NCI-H2171 (cell line): ENCODE measurements around the gene TTC39A.

Source experiments
- DNase-seq: peaks from one replicate; lab custom pipeline; 2025; lab: John Stamatoyannopoulos, UW

The TTC39A gene

GRCh38 chr1:51314974-51315373, 15.4 kb downstream of the TTC39A start:
- no peak for DNase-seq

GRCh38 chr1:51313961-51314777, 16.2 kb downstream of the TTC39A start:
- DNase-seq, result no peak

GRCh38 chr1:51313268-51313852, 17.0 kb downstream of the TTC39A start:
- DNase-seq, result no peak

GRCh38 chr1:51312718-51313117, 17.6 kb downstream of the TTC39A start:
- DNase-seq, result no peak

- no peak for DNase-seq
Measured at GRCh38 chr1:51311826-51312225, 18.5 kb downstream of the TTC39A start.

GRCh38 chr1:51310871-51311613, 19.3 kb downstream of the TTC39A start:
- DNase-seq, result no peak

GRCh38 chr1:51309291-51309690, 21.1 kb downstream of the TTC39A start:
- DNase-seq, result no peak

GRCh38 chr1:51308636-51309035, 21.7 kb downstream of the TTC39A start:
- DNase-seq, result no peak

- DNase-seq, result no peak
Measured at GRCh38 chr1:51306950-51307349, 23.4 kb downstream of the TTC39A start.

GRCh38 chr1:51305371-51305823, 25.0 kb downstream of the TTC39A start:
- DNase-seq, result no peak

- DNase-seq, result no peak
Measured at GRCh38 chr1:51304360-51304759, 26.0 kb downstream of the TTC39A start.

- no peak for DNase-seq
Measured at GRCh38 chr1:51303751-51304251, 26.6 kb downstream of the TTC39A start.

- DNase-seq, result no peak
Measured at GRCh38 chr1:51303315-51303714, 27.0 kb downstream of the TTC39A start.

- DNase-seq, result no peak
Measured at GRCh38 chr1:51302746-51303145, 27.6 kb downstream of the TTC39A start.

GRCh38 chr1:51302270-51302669, 28.1 kb downstream of the TTC39A start:
- no peak for DNase-seq

GRCh38 chr1:51301844-51302162, 28.6 kb downstream of the TTC39A start:
- no peak for DNase-seq

GRCh38 chr1:51301152-51301843, 29.1 kb downstream of the TTC39A start:
- no peak for DNase-seq

- DNase-seq, result no peak
Measured at GRCh38 chr1:51299981-51300670, 30.2 kb downstream of the TTC39A start.

GRCh38 chr1:51299185-51299885, 31.0 kb downstream of the TTC39A start:
- DNase-seq, result no peak

- DNase-seq, result no peak
Measured at GRCh38 chr1:51298322-51298705, 32.0 kb downstream of the TTC39A start.
